HG02870 (cell line): ENCODE data around the gene TRIM37.
"Not testable (repeated sequence)": the region's sequence is repeated elsewhere in the genome, so short reads cannot be mapped to it uniquely, and the experiment has no call there.

ENCODE experiments used
- ATAC-seq: cut with Tn5 transposase; IDR thresholded peaks from one replicate; pipeline ENCODE4 v1.9.1; 2021; ENCODE audit warnings: mild to moderate bottlenecking, moderate library complexity; ENCODE audit not compliant: unreplicated experiment

The TRIM37 gene

DNA sequence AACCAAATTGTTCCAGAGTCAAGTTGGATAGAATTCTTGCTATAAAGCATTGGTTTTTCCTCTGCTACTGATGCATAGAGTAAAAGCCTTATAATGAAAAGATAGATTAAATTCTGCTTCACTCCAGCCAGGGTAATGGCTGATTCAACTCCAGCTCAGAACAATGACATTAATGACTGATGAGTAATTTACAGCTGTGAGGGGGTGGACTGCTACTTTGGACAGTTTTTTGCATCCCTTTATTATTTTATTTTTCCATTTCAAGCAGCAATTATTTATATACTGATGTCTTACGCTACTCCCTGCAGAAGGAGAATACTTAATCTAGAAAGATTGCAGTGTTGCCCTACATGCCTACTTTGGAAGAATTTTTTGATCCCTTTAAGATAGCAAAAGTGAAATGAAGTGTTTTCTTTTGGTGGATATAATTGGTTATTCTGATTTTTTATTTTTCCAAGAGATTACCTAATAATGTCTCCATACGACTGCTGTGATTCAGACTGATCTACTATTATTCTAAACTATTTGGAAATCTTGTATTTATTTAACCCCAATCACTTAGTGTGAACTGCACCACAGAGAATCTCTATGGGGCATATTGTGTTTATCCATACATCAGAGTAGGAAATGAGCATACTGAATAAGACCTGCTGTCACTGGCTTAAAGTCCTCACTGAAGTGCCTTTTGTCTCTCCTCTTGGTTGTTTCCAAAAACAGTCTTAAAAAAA lies 149.5 kb downstream of the TRIM37 start:
- ATAC-seq = no peak

- not testable (repeated sequence) for ATAC-seq
These were observed 152.3 kb downstream of the TRIM37 start for GRCh38 chr17:58954358-58954757.

GRCh38 chr17:58947824-58948223 lies 158.9 kb downstream of the TRIM37 start:
- ATAC-seq = no peak

DNA sequence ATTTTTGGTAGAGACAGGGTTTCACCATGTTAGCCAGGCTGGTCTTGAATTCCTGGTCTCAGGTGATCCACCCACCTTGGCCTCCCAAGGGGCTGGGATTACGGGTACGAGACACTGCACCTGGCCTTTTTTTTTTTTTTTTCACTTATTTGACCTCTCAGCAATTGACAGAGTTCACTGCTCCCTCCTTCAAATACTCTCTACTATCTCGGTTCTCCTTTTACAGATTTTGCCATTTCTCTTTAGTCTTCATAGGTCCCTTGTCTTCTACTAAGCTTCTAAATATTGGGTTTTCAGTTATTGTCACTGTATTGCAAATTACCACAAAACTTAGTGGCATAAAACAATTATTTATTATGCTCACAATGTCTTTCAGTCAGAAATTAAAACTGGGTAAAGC lies 159.3 kb downstream of the TRIM37 start:
- ATAC-seq = no peak

GRCh38 chr17:58944166-58944565 lies 162.5 kb downstream of the TRIM37 start:
- ATAC-seq = no peak

GRCh38 chr17:58936295-58936694 lies 170.4 kb downstream of the TRIM37 start:
- no peak for ATAC-seq

DNA sequence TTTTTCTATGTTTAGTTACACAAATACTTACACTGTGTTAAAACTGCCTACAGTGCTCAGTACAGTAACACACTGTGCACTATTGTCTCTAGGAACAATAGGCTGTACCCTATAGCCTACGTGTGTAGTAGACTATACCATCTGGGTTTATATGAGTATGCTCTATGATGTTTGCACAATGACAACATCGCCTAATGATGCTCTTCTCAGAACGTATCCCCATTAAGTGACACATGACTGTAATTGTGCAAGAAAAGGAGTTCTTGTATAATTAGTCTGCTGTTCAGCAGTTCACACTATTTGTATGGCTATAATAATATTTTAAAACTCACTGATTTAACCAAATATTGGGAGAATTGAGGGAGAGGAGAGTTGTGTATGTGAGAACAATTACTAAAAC lies 173.7 kb downstream of the TRIM37 start:
- ATAC-seq = no peak
